ENCODE measurements around the gene PHGDH.

DNA sequence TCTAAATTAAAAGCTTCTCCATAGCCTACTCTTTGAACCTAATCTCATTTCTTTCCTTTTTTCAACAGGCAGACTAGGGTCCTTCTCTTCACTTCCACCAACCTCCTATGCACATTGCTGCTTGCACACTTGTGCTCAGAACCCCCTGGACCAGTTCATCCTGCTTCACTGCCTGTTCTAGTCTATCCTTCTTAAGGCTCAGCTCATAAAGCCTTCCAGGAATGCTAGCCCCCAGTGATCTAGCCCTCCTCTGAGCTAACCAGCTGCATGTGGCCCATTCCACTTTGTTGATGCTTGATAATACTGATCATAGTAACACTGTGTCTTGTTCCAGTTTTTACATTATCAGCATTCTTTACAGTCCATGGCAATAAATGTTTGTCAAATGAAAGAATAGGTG is 22.9 kb upstream of the PHGDH start:
- TF ChIP-seq CTCF (IDR thresholded peaks at IDR 0.05; ENCODE audit: low read depth, low read length) (no peak), EZH2phosphoT487 (IDR thresholded peaks at IDR 0.05; ENCODE audit: low read depth) (no peak)

Measured in OCI-LY3 (cell line).